Raji (cell line): ENCODE measurements around the gene QPRT.

Source experiments
- POLR2A ChIP-seq: IDR thresholded peaks from 2 replicates; pipeline ENCODE4 v1.6.1; 2011; ENCODE audit warnings: low read depth, low read length, control low read depth; ENCODE audit not compliant: insufficient read depth

The QPRT gene

DNA sequence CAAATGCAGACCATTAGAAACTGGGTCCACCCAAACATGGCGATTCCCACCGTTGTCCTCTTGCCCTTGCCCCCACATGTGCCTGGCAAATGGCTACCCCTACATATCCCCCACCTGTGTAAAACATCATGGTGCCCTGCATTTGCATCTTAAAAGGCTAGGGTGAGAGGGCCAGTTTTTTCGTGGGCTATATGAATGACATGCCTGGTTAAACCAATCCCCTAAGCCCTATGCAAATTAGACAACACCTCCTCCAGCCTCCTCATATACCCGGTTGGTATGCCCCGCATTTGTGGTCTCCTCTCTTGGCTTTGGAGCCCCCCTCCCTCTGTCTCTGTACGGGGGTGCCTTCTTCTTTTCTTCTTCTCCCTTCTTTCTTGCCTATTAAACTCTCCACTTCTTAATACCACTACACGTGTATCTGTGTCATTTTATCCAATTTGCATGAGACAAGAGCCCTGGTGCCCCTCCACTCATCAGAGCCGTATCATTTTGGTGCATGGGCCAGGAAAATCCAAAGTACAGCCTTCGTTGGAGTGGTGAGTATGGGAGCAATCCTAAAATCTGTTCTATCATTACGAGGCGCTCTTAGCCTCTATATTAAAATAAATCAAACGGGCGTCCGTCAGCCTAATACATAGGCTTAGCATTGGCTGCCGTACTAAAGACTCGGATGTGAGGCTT is 30.1 kb downstream of the QPRT start:
- TF ChIP-seq POLR2A = peak; percentile 46; the same call in 1 of the 2 replicates

DNA sequence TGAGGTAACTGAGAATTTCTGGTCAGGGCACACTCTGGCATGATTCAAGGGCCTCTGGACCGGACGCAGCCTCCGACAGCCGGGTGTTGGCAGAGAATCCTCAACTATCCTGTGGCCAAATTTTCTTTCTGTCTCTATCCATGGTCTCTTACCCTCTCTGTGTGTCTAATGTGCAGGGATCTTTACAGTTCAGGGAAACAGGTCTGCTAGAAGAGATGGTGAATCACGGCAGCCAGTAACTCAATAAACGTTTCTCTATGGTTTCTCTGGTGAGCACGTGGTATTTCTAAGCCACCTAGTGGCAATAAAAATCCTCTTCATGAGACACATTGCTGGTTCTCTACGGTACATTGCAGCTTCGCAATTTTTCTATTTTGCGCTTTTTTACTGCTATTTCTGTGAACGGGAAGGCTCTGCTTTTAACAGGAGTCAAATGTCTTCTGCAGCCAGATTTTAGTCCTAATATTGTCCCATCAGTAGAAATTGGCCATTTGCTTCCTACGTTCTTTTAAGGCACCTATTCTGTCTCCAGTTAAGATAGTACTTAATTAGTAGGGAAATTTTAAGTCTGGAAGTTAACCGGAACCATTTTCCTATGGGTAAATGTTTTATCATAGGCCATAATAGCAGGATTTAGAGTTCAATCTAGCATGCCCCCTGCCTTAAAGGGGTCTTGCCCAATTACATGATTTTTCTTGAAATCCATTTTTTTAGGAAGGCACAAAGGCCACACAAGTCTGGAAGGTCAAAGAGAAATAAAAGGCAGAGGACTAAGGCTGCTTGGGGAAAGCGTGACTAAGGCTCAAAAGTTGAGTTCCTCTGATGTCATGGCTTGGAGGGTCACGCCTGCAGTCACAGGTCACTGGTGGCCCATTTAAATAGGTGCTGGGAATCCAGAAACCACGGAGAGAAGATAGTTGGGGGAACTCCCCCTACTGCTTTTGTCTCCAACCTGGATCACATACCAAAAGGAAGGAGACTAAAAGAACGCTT is 31.5 kb downstream of the QPRT start:
- TF ChIP-seq POLR2A = peak; percentile 36; the same call in 1 of the 2 replicates

DNA sequence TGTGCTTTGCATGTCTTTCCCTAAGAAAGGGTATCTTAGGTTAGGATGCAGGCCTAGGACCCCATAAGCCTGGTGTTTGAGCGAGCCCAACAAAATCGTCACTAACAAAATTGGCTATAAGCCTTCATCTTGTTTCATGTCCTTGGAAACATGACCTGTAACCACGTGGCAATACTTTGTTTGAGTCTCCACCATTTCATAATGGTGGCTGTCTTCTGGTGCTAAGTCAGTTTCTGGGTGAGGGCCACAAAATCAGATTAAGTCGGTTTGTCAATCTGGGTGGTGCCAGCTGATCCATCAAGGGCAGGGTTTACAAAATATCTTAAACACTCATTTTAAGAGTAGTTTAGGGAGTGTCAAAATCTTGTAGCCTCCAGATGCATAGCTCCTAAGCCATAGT is 33.8 kb downstream of the QPRT start:
- no peak for TF ChIP-seq POLR2A

DNA sequence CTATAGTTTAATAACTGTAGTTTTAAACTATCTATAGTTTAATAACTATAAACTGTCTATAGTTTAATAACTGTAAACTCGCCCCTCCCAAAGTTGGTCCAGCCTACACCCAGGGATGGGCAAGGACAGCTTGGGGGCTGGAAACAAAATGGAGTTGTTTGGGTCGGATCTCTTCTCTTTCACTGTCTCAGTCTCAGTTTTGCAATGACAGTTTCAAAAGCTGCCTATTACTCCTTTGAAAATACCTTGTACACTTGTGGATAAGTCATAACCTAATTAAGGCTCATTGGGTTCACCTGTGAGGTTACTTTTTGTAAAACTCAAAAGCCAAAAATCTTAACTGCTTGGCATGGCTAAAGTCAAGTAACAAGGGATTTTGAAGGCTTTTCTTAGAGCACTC is 35.4 kb downstream of the QPRT start:
- TF ChIP-seq POLR2A = no peak

DNA sequence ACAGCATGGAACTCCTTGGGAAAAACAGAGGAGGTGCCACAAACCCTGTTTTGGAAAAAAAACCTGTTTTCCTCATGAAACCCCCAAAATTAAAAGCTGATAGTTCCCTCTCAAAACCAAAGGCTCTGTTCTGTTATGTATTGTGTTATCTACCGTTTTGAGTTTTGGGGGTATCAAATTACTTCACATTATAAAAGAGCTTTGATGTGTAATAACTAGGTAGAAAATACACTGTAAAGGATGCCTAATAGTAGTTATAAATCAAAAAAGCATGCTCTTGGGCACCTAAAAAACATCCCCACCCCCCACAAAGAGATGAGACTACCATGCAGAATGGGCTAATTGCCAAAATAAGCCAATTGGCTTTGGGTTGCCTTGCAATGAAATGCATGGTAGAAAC is 36.0 kb downstream of the QPRT start:
- TF ChIP-seq POLR2A = no peak

DNA sequence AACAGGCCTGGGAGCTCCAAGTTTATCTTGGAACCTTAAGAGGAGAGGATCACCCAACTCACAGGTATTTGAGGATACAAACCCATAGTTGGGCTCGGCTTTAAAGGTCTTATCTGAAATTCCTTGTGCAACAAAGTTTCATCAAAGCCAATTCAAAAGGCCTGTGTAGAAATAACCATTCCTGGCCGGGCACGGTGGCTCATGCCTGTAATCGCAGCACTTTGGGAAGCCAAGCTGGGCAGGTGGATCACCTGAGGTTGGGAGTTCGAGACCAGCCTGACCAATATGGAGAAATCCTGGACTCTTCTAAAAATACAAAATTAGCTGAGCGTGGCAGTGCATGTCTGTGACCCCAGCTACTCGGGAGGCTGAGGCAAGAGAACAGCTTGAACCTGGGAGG is 38.1 kb downstream of the QPRT start:
- TF ChIP-seq POLR2A = no peak

DNA sequence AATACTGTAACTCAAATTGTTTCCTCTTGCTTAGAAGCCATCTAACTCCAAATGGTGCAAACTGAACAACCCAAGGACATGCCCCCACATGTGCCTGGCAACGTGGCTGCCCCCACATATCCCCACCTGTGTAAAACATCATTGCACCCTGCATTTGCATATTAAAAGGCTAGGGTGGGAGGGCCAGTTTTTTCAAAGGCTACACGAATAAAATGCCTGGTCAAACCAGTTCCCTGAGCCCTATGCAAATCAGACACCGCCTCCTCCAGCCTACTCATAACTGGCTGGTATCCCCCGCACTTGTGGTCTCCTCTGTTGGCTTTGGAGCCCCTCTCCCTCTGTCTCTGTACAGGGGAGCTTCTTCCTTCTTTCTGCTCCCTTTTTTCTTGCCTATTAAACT is 40.1 kb downstream of the QPRT start:
- TF ChIP-seq POLR2A = peak; percentile 53

DNA sequence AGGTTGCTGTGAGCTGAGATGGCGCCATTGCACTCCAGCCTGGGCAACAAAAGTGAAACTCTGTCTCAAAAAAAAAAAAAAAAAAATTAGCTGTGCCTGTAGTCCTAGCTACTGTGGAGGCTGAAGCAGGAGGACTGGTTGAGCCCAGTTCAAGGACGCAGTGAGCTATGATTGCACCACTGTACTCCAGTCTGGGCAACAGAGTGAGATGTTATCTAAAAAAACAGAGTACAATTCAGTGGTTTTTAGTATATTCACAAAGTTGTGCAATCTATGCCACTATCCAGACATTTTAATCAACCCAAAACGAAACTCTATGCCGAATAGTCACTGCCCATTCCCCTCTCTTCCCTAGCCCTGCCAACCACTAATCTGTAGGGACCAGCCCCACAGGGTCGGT is 41.7 kb downstream of the QPRT start:
- no peak for TF ChIP-seq POLR2A

DNA sequence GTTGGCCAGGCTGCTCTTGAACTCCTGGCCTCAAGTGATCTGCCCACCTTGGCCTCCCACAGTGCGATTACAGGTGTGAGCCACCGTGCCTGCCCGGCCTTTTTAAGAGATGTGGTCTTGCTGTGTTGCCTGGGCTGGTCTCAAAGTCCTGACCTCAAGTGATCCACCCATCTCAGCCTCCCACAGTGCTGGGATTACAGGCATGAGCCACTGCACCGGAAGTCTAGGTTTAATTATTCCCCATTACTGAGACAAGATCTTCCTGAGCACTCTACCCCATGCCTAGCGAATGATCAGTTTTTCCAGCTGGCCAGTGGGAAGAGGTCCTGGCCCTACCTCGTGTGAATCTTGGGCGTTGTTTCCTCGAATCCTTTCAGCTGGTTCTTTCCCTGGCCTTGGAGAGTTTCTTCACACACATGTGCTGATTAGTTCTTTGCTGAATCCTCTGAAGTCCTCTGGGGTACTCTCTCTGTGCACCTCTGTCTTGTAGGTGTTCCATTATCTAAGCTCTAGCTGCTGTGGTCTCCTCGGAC is 47.9 kb downstream of the QPRT start:
- no peak for TF ChIP-seq POLR2A

DNA sequence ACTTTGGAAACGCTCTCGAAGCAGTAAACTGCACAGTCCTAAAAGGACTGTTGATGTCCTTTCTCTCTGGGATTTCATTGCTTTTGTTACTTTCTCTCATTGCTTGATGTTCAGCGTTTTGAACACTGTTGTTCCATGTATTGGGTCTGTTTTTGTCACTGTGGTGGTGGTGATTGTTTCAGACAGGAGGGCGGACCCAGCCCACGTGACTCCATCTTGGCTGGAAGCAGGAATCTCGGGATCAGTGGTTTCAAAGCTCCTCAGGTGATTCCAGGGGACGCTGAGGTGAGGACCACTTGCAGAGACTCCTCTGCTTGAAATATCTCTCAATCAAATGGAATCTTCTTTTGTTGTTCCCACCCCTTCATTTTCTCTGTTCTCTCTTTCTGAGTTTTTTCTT is 48.5 kb downstream of the QPRT start:
- TF ChIP-seq POLR2A = no peak

DNA sequence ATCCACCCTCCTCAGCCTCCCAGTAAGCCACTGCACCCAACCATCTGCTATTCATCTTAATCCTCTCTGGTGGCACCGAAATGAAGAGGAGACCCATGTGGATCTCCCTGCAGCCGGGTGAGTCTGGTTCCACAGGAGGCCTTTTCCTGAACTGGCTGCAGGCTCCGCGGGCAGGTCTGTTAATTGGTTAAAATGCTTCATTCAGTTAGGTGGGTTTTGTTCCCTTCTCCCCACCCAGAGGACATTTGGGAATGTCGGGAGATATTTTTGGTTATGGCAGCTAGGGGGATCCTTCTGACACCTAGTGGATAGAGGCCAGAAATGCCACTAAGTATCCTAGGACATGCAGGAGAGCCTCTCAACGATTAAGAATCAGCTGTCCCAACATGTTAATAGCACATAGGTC is 50.1 kb downstream of the QPRT start:
- no peak for TF ChIP-seq POLR2A

DNA sequence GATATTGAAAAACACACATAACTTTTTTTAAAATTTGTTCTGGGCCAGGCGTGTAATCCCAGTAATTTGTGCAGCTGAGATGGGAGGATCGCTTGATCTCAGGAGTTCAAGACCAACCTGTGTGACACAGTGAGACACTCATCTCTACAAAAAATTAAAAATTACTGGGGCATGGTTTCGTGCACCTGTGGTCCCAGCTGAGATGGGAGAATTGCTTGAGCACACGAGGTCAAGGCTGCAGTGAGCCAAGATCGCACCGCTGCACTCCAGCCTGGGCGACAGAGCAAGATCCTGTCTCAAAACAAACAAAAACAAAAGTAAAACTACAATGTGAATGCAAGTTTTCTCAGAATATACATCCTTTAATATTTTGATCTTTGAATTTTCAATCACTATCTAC is 51.7 kb downstream of the QPRT start:
- TF ChIP-seq POLR2A = no peak

DNA sequence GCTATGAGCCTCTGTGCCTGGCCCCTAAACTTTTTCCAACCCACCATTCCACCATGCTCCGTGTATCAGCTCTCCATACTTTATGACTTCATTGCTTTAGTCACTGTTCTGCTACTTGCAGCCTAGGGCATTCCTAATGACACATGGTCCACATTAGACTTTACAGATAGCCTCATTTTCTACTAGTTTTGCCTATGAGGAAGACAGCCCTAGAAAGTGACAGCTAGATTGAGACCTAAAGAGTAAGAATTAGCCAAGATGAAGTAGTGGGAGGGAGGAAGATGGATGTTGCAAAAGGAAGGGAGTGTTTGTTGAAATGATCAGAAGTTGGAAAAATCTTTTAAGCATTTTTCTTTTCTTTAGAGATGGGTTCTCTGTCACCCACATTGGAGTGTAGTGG is 55.8 kb downstream of the QPRT start:
- no peak for TF ChIP-seq POLR2A

DNA sequence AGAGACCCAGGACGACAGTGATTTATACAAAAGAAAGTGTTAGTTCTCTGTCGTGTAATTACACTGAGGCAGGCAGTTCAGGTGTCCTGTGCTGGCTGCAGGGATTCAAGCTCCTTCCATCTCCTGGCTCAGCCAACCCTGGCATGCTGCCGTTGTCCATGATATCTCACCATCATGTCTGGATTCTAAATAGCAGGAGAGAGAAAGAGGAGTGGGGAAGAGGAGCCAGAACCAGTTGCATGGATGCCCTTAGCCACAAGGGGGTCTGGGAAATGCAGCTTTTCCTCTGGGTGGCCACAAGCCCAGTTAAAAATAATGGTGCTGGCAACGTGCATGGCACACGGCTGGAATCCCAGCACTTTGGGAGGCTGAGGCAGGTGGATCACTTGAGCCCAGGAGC is 57.1 kb downstream of the QPRT start:
- no peak for TF ChIP-seq POLR2A

DNA sequence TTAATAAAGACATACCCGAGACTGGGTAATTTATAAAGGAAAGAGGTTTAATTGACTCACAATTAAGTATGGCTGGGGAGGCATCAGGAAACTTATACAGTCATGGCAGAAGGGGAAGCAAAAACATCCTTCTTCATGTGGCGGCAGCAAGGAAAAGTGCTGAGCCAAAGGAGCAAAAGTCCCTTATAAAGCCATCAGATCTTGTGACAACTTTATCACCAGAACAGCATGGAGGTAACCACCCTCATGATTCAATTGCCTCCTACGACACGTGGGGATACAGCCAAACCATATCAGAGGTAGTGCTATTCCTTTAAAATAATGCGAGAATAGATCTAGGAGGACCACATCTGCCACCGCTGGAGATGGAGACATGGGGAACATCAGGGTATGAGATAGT is 57.8 kb downstream of the QPRT start:
- no peak for TF ChIP-seq POLR2A

DNA sequence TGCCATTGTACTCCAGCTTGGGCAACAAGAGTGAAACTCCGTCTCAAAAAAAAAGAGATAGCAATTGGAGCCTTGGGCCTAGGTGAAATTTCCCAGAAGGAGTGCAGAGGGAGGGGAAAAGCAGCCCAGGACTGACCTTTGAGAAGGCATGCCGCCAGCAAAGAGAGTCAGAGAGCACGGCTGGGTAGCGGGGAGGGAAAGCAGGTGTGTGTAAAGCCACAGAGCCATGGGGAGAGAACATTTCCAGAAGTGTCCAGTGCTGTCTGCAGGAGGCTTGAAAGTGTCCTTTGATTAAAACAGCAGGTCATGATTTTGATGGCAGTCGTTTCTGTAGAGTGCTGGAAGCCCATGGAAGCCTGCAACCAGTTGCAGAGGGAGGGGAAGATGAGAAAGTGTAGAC is 58.7 kb downstream of the QPRT start:
- TF ChIP-seq POLR2A = no peak

DNA sequence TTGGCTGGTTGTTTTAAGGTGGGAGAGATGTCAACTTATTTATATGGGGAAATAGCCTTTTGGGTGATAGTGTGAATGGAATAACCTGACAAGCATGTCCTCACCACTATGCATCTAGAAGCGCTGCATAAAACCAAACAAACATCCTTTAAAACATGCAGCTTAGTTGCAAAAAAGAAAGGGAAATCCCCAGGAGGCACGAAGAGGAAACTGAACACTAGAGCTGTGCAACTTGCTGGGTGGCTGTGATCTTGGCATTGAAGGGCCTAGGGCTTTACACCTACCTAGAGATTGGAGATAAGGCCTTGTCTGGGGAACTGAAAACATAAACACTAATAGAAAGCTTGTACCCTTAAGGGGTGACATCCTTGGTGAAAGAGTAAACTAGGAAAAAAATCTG is 59.5 kb downstream of the QPRT start:
- no peak for TF ChIP-seq POLR2A
